Epithelial cell of esophagus (primary cell): ENCODE data around the gene ADGRB2.

Experiments
- DNase-seq: peaks from one replicate; pipeline ENCODE4 v3.0.0; 2010; ENCODE audit warnings: low read depth
- H3K4me3 ChIP-seq: 2 replicates; pipeline ENCODE4 v1.5.1; 2011; ENCODE audit warnings: mild to moderate bottlenecking, low read length, control low read depth
- TF ChIP-seq, protein P1 (sequence below): IDR thresholded peaks from 2 replicates; pipeline ENCODE4 v1.5.1; 2011; ENCODE audit warnings: low read depth, mild to moderate bottlenecking, low read length, control low read depth, inconsistent platforms; ENCODE audit not compliant: insufficient read depth; ENCODE audit errors: missing control alignments

Gene ADGRB2

DNA sequence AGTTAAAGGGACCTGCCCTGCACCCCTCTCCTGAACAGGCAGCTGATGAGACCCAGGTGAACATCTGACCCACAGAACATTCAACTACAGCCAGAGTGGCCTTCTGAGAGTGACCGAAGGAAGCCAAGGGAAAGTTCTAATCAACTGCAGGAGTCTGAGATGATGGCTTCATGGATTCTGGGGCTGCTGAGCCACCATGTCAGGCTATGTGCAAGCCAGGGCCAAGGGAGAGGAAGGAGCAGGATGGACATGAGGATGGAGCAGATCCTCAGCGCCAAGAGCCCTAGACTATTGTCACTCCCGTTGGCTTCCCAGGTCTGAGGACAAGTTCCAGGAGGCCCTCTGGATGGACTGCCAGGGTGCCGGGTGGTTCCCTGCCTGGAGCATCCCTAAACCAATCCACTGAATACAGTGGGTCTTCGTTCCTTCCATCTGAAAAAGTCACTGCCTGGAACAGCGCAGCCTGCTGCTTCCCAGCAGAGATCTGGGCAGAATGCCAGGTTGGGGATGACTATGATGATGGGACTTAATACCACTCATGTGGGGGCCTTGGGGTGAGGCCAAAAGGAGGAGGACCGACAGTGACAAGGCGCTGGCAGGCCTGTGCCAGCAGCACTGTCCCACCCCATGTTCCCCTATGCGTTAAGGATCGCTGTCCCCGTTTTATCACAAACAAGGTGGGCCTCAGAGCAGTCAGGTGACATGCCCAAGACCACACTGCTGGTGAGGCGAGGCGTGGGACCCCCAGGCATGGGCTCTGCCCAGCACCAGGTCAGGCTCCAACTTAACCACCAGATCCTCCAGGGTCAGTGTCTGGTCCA, 31.9 kb upstream of the ADGRB2 start:
- peak; percentile 49 for DNase-seq
- TF ChIP-seq, protein P1, sequence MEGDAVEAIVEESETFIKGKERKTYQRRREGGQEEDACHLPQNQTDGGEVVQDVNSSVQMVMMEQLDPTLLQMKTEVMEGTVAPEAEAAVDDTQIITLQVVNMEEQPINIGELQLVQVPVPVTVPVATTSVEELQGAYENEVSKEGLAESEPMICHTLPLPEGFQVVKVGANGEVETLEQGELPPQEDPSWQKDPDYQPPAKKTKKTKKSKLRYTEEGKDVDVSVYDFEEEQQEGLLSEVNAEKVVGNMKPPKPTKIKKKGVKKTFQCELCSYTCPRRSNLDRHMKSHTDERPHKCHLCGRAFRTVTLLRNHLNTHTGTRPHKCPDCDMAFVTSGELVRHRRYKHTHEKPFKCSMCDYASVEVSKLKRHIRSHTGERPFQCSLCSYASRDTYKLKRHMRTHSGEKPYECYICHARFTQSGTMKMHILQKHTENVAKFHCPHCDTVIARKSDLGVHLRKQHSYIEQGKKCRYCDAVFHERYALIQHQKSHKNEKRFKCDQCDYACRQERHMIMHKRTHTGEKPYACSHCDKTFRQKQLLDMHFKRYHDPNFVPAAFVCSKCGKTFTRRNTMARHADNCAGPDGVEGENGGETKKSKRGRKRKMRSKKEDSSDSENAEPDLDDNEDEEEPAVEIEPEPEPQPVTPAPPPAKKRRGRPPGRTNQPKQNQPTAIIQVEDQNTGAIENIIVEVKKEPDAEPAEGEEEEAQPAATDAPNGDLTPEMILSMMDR, result no peak
- no peak overlapping the region for H3K4me3 ChIP-seq

- no peak overlapping the region for H3K4me3 ChIP-seq
- TF ChIP-seq, protein P1, result no peak
- DNase-seq, result no peak
These were observed 31.0 kb upstream of the ADGRB2 start for GRCh38 chr1:31795096-31795675.

DNA sequence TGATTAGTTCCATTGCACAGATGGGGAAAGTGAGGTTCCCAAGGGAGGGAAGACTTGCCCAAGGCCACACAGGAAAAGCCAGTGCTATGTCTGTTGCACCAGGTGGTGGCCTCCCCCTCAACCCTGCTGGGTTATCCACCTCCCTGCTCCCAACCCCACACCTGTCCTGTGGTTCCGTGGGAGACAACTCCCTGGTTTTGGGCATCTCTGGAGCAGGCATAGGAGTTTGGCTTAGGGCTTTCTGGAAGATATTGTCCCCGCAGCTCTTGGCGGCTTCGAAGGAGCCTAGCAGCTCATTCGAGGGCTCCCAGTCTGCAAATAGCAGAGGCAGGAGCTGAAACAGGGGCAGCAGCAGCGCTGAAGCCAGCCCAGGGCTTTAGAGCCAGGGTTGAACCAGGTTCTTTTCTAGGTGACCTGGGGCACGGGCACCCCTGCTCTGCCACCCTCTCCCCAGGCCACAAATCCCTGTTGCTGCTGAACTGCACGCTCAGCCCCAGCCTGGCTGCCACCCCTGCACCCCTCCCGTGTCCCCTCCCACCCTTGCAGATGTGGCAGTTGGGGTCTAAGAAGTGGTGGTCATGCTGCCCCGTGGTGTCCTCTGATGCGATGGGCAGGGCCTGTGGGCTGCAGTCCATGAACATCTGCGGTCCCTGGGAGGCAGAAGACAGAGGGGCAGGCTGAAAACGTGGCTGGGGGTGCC, 29.6 kb upstream of the ADGRB2 start:
- TF ChIP-seq, protein P1, result no peak

GRCh38 chr1:31793086-31793485, 28.9 kb upstream of the ADGRB2 start:
- no peak overlapping the region for H3K4me3 ChIP-seq
- TF ChIP-seq, protein P1, result no peak
- DNase-seq, result no peak

More for the DNA sequence above, 29.6 kb upstream of the ADGRB2 start:
- DNase-seq, result no peak
- no peak overlapping the region for H3K4me3 ChIP-seq

GRCh38 chr1:31792541-31792940, 28.4 kb upstream of the ADGRB2 start:
- H3K4me3 ChIP-seq, result no peak overlapping the region
- no peak for DNase-seq
- TF ChIP-seq, protein P1, result no peak

DNA sequence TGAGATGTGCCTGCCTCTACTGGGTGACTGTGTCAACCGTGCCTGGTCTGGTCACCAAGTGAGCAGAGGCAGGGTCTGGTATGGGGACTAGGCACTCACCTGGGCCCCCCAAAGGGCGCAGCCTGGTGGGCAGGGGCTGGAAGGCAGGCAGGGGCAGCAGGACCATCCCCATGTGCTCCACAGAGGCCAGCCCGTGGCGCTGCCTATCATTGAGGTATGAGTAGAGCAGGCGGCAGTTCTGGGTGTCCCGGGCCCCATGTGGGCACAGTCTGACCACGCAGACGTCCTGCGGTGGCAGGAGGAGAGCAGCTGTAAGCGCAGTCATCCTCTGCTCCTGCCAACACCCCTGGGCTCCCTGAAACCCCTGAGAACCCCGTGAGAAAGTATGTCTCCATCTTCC, 28.0 kb upstream of the ADGRB2 start:
- no peak overlapping the region for H3K4me3 ChIP-seq
- DNase-seq, result no peak
- TF ChIP-seq, protein P1, result no peak
